GM19099 (cell line): ENCODE results near the gene ACOXL.

Experiments
- POLR2A ChIP-seq: IDR thresholded peaks from 3 replicates; pipeline ENCODE4 v1.6.1; 2011; ENCODE audit warnings: low read depth; ENCODE audit not compliant: insufficient read length; ENCODE audit errors: extremely low read depth

Gene ACOXL

DNA sequence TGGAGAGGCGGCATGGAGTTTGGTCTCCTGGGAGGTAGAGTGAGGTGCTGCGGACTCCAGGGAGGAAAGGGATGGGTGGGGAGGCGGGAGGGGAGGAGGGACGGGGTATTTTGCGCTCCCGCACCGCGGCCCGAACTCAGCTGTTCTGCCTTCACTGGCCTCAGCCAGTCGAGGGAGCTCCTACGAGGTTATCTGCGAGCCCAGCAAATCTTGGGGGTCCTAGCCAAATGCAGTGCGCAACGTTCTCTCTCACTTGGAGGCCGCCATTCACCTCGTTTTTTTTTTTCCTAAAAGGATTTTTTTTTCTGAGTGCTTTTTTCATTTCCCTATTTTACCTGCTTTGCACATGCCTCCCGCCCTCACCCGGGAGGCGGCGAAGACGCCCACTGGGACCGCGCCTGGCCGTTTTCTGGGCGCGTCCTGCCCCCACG lies 387.5 kb downstream of the ACOXL start:
- no peak for TF ChIP-seq POLR2A

DNA sequence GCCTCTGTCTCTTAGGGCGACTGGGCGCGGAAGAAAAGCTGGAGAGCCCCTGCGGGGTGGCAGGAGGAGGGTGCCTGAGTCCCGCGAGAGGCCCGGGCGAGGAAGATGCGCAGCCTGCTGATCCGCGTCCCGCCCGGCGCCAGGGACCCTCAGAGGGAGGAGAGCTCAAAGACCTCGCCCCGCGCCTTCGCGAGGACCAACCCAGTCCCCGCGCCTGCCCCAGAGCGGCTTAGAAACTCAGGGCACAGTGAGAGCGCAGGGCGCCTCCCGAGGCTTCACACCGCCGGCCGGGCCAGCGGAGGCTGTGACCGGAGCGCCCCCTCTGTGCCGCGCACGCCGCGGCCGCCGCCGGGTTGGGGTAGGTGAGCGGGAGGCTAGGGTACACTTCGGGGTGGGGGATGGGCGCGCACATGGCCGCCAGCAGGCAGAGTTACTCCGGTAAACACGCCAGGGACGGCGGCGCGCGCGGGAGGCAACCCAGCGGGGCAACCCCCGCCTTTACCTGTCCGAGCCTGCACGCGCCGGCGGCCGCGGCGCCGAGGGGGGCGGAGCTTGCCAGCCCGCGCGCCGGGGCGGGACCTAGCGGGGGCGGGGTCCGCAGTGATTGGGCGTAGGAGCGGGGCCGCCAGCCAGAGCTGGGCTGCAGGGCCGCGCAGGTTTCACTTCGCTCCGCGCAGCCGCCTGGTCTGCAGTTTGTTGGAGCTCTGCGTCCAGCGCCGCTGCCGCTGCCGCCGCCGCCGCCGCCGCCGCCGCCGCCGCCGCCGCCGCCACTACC lies 388.1 kb downstream of the ACOXL start, which contains the start of gene BCL2L11:
BCL2L11 (plus strand) TSS at position 662 of the 775 bp plus-strand sequence. CDS start 2,832 bp downstream, outside the sequence.
- peak; percentile 92 for TF ChIP-seq POLR2A

DNA sequence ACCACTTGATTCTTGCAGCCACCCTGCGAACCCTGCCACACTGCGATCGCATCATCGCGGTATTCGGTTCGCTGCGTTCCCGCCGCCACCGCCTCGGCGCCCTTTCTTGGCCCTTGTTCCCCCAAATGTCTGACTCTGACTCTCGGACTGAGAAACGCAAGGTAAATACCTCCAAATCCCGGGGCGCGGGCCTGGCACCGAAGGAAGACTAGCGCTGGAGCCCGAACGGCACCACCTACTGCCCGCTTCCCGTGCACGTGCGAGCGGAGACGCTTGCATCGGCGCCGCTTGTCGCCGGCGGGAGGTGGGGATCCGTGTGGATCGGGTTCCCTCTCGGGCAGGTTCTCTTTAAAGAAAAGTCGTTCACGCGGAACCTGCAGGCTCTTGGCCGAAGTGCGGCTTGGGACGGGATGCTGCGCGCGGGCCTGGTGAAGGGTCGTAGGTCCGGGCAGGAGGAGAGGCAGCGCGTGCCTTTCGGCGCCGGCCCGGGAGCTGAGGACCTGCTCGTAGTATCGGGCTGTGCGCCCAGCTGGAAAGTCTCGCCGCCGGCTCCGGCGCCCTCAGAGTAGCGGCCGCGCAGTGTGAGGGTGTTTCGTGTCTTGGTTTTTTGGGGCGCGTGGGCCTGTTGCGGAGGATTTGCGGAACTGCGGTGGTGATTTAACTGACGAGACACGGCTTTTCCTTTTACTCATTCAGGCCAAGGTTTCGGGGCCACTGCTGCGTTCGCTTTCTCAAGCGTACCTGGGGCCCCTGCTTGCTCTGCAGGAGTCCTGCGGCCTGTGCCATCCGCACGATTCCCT lies 388.9 kb downstream of the ACOXL start:
- TF ChIP-seq POLR2A = no peak

DNA sequence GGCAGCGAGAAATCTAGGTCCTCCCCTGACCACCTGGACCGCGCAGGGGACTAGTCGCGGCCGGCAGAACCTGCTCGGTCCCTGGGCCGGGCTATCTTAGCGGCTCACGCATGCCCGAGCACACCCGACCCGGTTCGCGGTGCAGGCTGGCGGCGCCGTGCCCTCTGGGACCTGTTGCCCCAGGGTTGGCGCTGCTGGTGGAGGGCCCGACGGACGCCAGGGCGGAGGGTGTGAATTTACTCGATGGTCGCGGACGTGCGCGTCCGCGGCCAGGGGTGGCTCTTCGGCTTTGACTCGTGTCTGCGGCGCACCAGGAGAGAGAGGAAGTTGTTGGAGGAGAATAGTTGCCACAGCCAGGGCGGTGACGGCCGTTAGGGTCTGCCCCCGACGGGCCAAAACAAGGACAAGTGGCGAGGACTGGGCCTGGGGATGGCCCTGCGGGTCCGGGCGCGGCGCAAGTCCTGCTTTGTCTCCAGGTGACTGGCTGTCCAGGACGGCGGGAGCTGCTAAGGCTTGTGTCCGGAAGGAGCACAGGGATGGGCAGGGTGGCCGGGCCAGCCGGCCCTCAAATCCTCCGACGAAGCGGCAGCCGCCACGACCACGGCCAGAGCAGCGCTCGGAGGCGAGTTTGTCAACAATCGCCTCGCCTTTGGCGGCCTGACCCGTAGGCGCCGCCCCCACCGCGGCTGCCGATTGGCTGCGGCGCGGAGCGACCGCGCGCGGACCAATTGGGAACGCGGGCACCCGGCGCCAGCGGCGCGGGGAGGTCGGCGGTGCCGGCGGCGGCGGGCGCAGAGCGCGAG lies 389.7 kb downstream of the ACOXL start:
- TF ChIP-seq POLR2A = peak; percentile 38

GRCh38 chr2:111122631-111123421 lies 390.5 kb downstream of the ACOXL start:
- no peak for TF ChIP-seq POLR2A

DNA sequence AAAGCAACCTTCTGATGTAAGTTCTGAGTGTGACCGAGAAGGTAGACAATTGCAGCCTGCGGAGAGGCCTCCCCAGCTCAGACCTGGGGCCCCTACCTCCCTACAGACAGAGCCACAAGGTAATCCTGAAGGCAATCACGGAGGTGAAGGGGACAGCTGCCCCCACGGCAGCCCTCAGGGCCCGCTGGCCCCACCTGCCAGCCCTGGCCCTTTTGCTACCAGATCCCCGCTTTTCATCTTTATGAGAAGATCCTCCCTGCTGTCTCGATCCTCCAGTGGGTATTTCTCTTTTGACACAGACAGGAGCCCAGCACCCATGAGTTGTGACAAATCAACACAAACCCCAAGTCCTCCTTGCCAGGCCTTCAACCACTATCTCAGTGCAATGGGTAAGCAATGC lies 391.4 kb downstream of the ACOXL start:
- no peak for TF ChIP-seq POLR2A

DNA sequence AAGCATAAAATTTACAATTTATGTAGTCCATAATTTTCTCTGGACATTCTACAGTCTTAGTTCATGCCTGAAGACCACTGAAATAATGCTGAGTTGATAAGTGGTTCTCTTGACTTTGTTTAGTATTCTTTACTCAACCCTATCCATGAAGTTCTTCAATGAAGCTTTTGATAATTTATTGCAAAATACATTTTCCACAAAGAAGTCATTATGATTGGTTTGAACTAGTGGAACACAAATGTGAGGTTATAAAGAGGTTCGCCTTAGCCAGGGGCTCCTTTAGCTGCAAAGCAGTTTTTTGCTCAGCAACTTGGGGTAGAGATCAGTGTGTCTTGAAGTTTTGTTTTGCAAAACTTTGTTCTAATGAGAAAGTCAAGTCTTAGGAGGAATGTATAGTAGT lies 394.2 kb downstream of the ACOXL start:
- TF ChIP-seq POLR2A = no peak

DNA sequence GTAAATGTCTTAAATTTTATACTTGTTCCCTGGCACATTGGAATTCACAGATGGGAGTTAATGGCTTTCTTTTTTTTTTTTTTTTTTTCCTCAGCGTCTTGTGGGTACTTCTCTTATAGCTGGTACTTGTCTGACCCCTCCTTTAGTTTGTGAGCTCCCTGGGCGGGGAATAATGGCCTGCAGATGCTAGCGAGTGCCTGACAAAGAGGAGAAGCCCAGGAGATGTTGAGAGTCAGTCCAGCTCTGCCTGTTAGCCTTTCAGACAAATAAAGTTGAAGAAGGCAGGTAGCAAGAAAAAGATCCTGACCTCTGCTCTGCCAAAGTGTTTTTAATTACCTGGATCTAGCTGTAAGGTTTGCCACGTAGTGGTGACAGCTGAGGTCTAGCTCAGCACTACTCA lies 395.0 kb downstream of the ACOXL start:
- TF ChIP-seq POLR2A = no peak

DNA sequence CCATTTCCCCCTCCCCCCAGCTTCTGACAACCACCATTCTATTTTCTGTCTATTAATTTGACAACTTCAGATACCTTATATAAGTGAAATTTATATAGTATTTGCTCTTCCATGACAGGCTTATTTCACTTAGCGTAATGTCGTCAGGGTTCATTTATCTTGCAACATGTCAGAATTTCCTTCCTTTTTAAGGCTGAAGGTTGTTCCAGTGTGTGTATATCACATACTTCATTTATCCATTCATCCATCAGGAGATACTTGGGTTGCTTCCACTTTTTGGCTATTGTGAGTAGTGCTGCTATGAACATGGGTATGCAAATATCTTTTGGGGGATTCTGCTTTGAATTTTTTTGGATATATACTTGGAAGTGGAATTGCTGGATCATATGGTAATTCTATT lies 395.7 kb downstream of the ACOXL start:
- no peak for TF ChIP-seq POLR2A

DNA sequence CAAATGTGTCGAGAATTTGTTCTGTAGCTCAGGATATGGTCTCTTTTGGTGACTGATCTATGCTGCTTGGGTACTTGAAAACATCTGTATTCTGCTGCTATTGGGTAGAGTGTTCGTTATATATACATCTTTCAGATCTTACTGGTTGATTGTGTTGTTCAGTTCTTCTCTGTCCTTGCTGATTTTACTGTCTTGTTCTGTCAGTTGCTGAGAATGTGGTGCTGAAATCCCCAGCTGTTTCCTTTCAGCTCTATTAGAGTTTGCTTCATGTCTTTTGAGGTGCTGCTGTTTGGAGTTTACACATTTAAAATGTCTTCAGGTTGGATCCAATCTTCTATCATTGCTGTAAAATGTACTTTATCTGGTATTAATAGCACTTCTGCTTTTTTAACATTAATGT lies 401.2 kb downstream of the ACOXL start:
- TF ChIP-seq POLR2A = no peak

DNA sequence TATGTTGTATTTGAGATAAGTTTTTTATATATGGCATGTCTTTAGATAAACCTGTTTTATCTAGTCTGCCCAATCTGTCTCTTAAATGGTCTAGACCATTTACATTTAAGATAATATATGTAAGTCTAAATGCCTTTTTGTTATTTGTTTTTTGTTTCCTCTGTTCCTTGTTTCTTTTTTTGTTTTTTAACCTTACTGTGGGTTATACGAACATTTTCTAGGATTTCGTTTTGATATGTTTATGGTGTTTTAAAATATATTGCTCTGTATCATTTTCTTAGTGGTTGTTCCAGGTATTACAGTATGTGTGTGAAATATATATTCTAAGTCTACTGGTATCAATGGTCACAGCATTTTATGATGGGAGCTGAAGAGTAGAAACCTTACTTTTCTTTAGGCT lies 401.7 kb downstream of the ACOXL start:
- TF ChIP-seq POLR2A = no peak

- no peak for TF ChIP-seq POLR2A
These were observed 403.0 kb downstream of the ACOXL start for GRCh38 chr2:111135237-111135909.

DNA sequence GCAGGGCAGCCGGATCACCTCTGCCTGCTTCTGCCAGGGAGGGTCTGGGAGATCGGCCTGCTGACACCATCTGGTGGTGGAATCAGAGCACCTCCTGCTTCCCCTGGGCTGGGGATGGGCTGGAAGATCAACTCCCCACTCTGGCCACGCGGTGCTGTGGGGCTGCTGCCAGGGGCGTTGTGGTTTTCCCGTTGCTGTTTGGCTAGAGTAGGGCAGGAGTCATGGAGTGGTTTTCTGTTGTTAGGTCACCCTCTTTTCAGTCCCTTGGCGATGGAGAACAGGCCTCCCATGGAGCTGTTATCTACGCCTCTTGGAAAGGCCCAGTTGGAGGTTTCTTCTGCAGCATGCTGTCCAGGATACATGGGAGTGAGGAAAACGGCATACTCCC lies 403.5 kb downstream of the ACOXL start:
- TF ChIP-seq POLR2A = no peak

GRCh38 chr2:111138839-111139238 lies 406.5 kb downstream of the ACOXL start:
- TF ChIP-seq POLR2A = no peak

GRCh38 chr2:111139637-111140317 lies 407.4 kb downstream of the ACOXL start:
- no peak for TF ChIP-seq POLR2A
